Ascending aorta (tissue), 2 donors: ENCODE data around the gene SMCO1. TPM values are rescaled to one million over a fixed set of nuclear protein-coding genes. Genes with fewer than 3 reads are reported as not detected.

Experiments
- DNase-seq, 2 donors: peaks; one replicate each; pipeline ENCODE4 v3.0.0-alpha.2; 2019; ENCODE audit warnings: low spot score in 2 of 2
- H3K27ac ChIP-seq, 2 donors: fragments of 200-600 bp; sonication (generic); one replicate each; pipeline ENCODE4 v1.5.1; 2016 to 2017; ENCODE audit warnings: mild to moderate bottlenecking in 1 of 2
- H3K27me3 ChIP-seq: fragments of 200-600 bp; sonication (generic); one replicate; pipeline ENCODE4 v1.5.1; 2017
- H3K36me3 ChIP-seq, 2 donors: fragments of 200-600 bp; sonication (generic); one replicate each; pipeline ENCODE4 v1.5.1; 2016
- H3K4me1 ChIP-seq, 2 donors: fragments of 200-600 bp; sonication (generic); one replicate each; pipeline ENCODE4 v1.5.1; 2016 to 2017; ENCODE audit warnings: mild to moderate bottlenecking in 1 of 2
- H3K4me3 ChIP-seq, 2 donors: fragments of 200-600 bp; sonication (generic); one replicate each; pipeline ENCODE4 v1.5.1; 2016 to 2017; ENCODE audit warnings: mild to moderate bottlenecking in 1 of 2
- H3K9me3 ChIP-seq, 2 donors: fragments of 200-600 bp; sonication (generic); one replicate each; pipeline ENCODE4 v1.5.1; 2016
- intact Hi-C: fragments of 100-400 bp; cut with DNase I; formaldehyde crosslinking; loops from one replicate; pipeline ENCODE4 v1.15.1; 2023
- total RNA-seq: library from RNA; depleted of rRNA; stranded (reverse); fragments of >200 nt; gene quantifications from one replicate; pipeline ENCODE4 v1.1.0, GENCODE V29; 2016
- TF ChIP-seq, protein P1 (sequence below), 3 experiments: fragments of 200-600 bp in 2 of 3; fragments of 450-650 bp in 1 of 3; sonication (generic) in 2 of 3; IDR thresholded peaks; one replicate each; pipeline ENCODE4 v1.5.1; 2016 to 2019; ENCODE audit warnings: antibody characterized with exemption in 3 of 3, mild to moderate bottlenecking in 1 of 3, moderate library complexity in 1 of 3

SMCO1 gene
- total RNA-seq, 1 donor from 2014 or later, result not detected

DNA sequence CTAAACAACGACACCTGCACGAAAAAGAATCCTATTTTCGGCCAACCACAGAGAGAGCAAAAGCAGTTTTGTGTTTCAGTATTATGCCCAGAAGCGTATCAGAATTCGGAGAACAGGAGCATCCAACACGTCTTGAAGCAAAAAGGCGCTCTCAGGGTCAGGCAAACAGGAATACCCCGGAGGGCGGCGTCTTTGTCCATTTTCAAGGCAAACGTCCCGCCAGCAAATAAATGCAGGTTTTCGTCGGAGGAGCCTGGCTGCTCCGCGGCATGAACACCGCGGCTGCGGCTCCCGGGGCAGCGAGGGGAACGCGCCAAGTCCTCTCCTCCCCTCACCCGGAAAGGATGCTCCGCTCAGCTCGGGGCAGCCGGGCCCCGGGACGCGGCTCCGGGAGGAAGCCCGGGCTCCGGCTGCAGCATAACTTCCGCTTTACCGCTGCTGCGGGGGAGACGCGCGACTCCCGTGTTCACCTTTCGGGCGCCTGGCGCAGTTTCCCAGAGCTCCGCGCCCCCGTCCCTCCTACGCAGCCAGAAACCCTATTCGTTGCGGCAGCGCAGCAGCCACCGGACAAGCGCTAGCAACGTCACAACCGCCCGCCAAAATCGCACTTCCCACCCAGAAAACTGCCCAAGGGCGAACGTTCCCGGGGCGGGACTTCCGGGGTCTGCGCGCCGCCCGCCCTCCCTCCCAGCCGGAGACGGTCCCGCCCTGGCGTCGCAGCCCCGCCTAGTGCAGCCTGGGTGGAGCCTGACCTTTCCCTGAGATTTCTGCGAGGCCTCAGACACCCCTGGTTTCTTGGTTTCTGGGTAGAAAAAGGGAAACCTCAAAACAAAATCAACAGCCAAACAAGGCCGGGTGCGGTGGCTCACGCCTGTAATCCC, 11.7 kb downstream of the SMCO1 start, which contains the start of gene RNF168:
Gene RNF168 (minus strand): TSS at position 573 of the 881 bp plus-strand sequence. CDS start 595 bp downstream, outside the sequence.
- Histone ChIP-seq H3K27ac (peak within 1 kb of the TSS; percentile 94 to 97), H3K4me3 (peak within 1 kb of the TSS; percentile 76 to 90), H3K9me3 (no peaks in the 10 kb centered on the region), H3K27me3 (no peaks in the 10 kb centered on the region), H3K36me3 (no peaks in the 10 kb centered on the region), H3K4me1 (peaks cover 3 to 10% of the 10 kb centered on the region in 2 donors)
- peak; percentile 79 to 97 for DNase-seq
- intact Hi-C loops, result loop anchor here (1.0 to 5.0 kb wide), 10 partner anchors 65 to 1051 kb away; partner anchors contain the start of genes BDH1, CEP19, FBXO45 and NCBP2
- TF ChIP-seq, protein P1, sequence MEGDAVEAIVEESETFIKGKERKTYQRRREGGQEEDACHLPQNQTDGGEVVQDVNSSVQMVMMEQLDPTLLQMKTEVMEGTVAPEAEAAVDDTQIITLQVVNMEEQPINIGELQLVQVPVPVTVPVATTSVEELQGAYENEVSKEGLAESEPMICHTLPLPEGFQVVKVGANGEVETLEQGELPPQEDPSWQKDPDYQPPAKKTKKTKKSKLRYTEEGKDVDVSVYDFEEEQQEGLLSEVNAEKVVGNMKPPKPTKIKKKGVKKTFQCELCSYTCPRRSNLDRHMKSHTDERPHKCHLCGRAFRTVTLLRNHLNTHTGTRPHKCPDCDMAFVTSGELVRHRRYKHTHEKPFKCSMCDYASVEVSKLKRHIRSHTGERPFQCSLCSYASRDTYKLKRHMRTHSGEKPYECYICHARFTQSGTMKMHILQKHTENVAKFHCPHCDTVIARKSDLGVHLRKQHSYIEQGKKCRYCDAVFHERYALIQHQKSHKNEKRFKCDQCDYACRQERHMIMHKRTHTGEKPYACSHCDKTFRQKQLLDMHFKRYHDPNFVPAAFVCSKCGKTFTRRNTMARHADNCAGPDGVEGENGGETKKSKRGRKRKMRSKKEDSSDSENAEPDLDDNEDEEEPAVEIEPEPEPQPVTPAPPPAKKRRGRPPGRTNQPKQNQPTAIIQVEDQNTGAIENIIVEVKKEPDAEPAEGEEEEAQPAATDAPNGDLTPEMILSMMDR (IDR thresholded peaks at IDR 0.05), result no peak

DNA sequence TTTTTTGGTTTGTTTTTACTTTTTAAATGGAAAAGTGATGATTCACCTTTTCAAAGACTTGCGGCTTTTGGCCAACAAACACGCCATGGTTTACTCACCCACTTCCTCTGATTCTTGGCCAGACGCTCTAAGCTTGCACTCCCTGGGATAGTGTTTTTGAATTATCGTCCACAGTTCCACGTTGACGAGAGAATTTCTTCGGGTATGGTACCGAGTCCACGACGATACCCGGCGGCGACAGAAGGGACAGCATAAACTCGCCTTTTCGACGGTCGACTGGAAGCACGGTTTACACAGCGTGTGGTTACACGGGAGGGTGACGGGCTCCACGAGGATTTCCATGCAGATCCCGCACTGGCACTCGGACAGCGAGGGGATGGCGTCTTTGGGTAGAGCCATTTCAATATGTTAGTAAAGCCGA, 12.4 kb downstream of the SMCO1 start:
- peak overlapping the region; percentile 94 to 97 for H3K27ac ChIP-seq
- TF ChIP-seq, protein P1 (IDR thresholded peaks at IDR 0.05), result no peak
- H3K4me3 ChIP-seq, result peak overlapping the region; percentile 76 to 90
- H3K27me3 ChIP-seq, result no peaks in the 10 kb centered on the region
- H3K4me1 ChIP-seq, result peaks cover 3 to 10% of the 10 kb centered on the region in 2 donors
- DNase-seq, result peak in 1 of 2 donors; percentile 81
- no peaks in the 10 kb centered on the region for H3K9me3 ChIP-seq
- intact Hi-C loops, result loop anchor here (1.0 to 5.0 kb wide), 10 partner anchors 66 to 1052 kb away; partner anchors contain the start of genes BDH1, CEP19, FBXO45 and NCBP2
- no peaks in the 10 kb centered on the region for H3K36me3 ChIP-seq

DNA sequence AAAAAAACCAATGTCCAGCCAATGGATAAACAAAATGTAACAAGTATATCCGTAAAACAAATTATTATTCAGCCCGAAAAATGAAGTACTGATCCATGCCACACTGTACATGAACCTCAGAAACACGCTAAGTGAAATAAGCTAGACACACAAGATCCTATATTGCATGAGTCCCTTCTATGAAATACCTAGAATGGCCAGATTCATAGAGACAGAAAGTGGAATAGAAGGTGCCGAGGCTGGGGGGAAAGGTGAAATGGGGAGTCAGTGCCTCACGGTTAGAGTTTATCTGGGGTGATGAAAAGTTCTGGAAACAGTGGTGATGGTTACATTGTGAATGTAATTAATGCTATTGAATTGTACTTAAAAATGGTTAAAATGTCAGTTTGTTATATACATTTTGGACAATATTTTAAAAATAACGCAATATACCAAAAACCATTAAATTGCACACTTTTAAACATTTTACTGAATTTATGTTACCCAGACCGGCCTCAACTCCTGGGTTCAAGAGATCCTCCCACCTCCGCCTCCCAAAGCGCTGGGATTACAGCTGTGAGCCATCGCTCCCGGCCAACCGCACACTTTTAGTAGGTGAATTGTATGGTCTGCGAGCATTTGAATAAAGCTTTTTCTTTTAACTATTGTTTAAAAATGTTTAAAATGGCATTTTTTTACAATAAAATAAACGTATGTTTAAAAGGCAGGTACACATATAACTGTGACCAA, 13.7 kb downstream of the SMCO1 start:
- H3K4me1 ChIP-seq, result peaks cover 3 to 10% of the 10 kb centered on the region in 2 donors
- no peaks in the 10 kb centered on the region for H3K9me3 ChIP-seq
- intact Hi-C loops, result loop anchor here (2.0 to 5.0 kb wide), 9 partner anchors 67 to 1053 kb away; partner anchors contain the start of genes BDH1, CEP19, FBXO45 and NCBP2
- no peak for DNase-seq
- H3K27ac ChIP-seq, result peak overlapping the region; percentile 94 to 97
- H3K36me3 ChIP-seq, result no peaks in the 10 kb centered on the region
- TF ChIP-seq, protein P1 (IDR thresholded peaks at IDR 0.05), result no peak
- H3K4me3 ChIP-seq, result peak overlapping the region; percentile 76 to 90
- H3K27me3 ChIP-seq, result no peaks in the 10 kb centered on the region

DNA sequence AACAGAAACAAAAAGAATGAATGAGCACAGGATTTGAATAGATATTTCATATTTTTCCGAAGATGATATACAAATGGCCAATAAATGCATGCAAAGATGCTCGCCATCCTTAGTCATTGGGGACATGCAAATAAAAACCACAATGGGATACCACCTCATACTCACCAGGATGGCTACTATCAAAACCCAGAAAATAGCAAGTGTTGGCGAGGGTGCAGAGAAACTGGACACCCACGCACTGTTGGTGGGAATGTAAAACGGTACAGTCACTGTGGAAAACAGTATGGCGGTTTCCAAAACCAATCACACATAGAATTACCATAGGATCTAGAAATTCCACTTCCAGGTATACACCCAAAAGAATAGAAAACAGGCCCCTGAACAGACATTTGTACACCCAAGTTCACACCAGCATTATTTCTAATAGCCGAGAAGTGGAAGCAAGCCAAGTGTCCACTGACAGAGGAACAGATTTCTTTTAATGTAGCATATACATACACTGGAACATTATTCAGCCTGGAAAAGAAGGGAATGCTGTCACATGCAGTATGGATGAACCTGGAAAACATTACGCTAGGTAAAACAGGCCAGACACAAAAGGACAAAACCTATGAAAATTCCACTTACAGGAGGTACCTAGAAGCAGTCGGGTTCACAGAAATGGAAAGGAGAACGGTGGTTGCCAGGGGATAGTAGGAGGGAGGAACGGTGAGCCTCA, 15.2 kb downstream of the SMCO1 start:
- DNase-seq, result no peak
- no peaks in the 10 kb centered on the region for H3K9me3 ChIP-seq
- peak overlapping the region in 1 of 2 donors; percentile 42 for H3K27ac ChIP-seq
- peaks cover 3 to 10% of the 10 kb centered on the region in 2 donors for H3K4me1 ChIP-seq
- peak overlapping the region; percentile 76 to 90 for H3K4me3 ChIP-seq
- TF ChIP-seq, protein P1 (IDR thresholded peaks at IDR 0.05), result no peak
- intact Hi-C loops, result loop anchor here (5.0 kb wide), 3 partner anchors 242 to 958 kb away; partner anchors contain the start of genes PPP1R2 and TFRC
- H3K27me3 ChIP-seq, result no peaks in the 10 kb centered on the region
- no peaks in the 10 kb centered on the region for H3K36me3 ChIP-seq

DNA sequence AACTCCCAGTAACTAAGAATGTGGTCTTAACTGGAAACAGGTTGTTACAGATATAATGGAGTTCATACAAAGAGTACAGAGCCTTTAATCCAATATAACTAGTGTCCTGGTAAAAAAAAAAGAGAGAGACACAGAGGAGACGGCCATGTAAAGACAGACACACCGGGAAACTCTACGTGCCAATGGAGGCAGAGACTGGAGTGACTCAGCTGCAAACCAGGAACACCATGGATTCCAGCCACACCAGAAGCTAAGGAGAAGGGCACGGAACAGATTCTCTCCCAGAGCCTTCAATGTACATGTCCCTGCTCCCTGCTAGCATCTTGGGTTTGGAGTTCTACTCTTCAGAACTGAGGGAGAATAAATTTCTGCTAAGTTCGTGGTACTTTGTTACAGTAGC, 16.1 kb downstream of the SMCO1 start:
- intact Hi-C loops, result no loop called here
- Histone ChIP-seq H3K27me3 (no peaks in the 10 kb centered on the region), H3K9me3 (no peaks in the 10 kb centered on the region), H3K4me3 (no peak overlapping the region), H3K27ac (peak overlapping the region in 1 of 2 donors; percentile 3), H3K36me3 (no peaks in the 10 kb centered on the region), H3K4me1 (peaks cover 3 to 7% of the 10 kb centered on the region in 2 donors)
- DNase-seq, result no peak
- TF ChIP-seq, protein P1 (IDR thresholded peaks at IDR 0.05), result no peak
